HT-29 (cell line): ENCODE measurements around the gene BABAM2. TPM values are rescaled to one million over a fixed set of nuclear protein-coding genes. Genes with fewer than 3 reads are reported as not detected.

Experiments used
- DNase-seq: peaks from one replicate; pipeline ENCODE4 v3.0.0-alpha.2; 2015; ENCODE audit warnings: low spot score
- total RNA-seq: library from RNA; depleted of rRNA; stranded (reverse); fragments of >200 nt; shearing (Covaris generic); gene quantifications from 2 replicates; pipeline ENCODE4 v1.2.3, GENCODE V29; 2014

BABAM2 gene
- total RNA-seq, 1 experiment from 2014 or later, result 7.0 TPM

GRCh38 chr2:28310107-28310506 is 419.6 kb downstream of the BABAM2 start:
- DNase-seq, result no peak

- no peak for DNase-seq
Measured at GRCh38 chr2:28311660-28312249, 421.2 kb downstream of the BABAM2 start.

- no peak for DNase-seq
Measured at GRCh38 chr2:28312307-28313219, 422.0 kb downstream of the BABAM2 start.

- no peak for DNase-seq
Measured at GRCh38 chr2:28313220-28313784, 422.8 kb downstream of the BABAM2 start.

GRCh38 chr2:28314968-28315367 is 424.4 kb downstream of the BABAM2 start:
- DNase-seq, result no peak

- DNase-seq, result no peak
Measured at GRCh38 chr2:28316546-28317335, 426.2 kb downstream of the BABAM2 start.

- DNase-seq, result no peak
Measured at GRCh38 chr2:28317390-28317789, 426.9 kb downstream of the BABAM2 start.

GRCh38 chr2:28318023-28318422 is 427.5 kb downstream of the BABAM2 start:
- DNase-seq, result no peak

GRCh38 chr2:28318462-28319117 is 428.1 kb downstream of the BABAM2 start:
- no peak for DNase-seq

GRCh38 chr2:28319118-28320008 is 428.8 kb downstream of the BABAM2 start:
- DNase-seq, result no peak

GRCh38 chr2:28320009-28320365 is 429.5 kb downstream of the BABAM2 start:
- no peak for DNase-seq

GRCh38 chr2:28320371-28320770 is 429.8 kb downstream of the BABAM2 start:
- no peak for DNase-seq

GRCh38 chr2:28321426-28321825 is 430.9 kb downstream of the BABAM2 start:
- no peak for DNase-seq

GRCh38 chr2:28322051-28322450 is 431.5 kb downstream of the BABAM2 start:
- no peak for DNase-seq

- DNase-seq, result no peak
Measured at GRCh38 chr2:28322456-28322855, 431.9 kb downstream of the BABAM2 start.

GRCh38 chr2:28322981-28323396 is 432.5 kb downstream of the BABAM2 start:
- DNase-seq, result no peak

GRCh38 chr2:28325173-28325566 is 434.6 kb downstream of the BABAM2 start:
- no peak for DNase-seq

- DNase-seq, result no peak
Measured at GRCh38 chr2:28325567-28326468, 435.3 kb downstream of the BABAM2 start.

- no peak for DNase-seq
Measured at GRCh38 chr2:28326469-28326805, 435.9 kb downstream of the BABAM2 start.
